Epithelial cell of proximal tubule (primary cell): ENCODE measurements around the gene JOSD2. TPM values are rescaled to one million over a fixed set of nuclear protein-coding genes. Genes with fewer than 3 reads are reported as not detected.

ENCODE experiments used
- DNase-seq: peaks from one replicate; pipeline ENCODE4 v3.0.0-alpha.2; 2011; ENCODE audit warnings: low read depth
- H3K4me3 ChIP-seq: 2 replicates; pipeline ENCODE4 v1.5.1; 2011; ENCODE audit warnings: low read depth, mild to moderate bottlenecking, low read length
- total RNA-seq: library from RNA; depleted of rRNA; stranded (reverse); fragments of >200 nt; gene quantifications from 2 replicates; pipeline ENCODE4 v1.2.3, GENCODE V29; 2015
- TF ChIP-seq, protein P1 (sequence below): conservative IDR thresholded peaks from 2 replicates; pipeline ENCODE4 v1.5.1; 2012; ENCODE audit warnings: low read depth, mild to moderate bottlenecking, low read length

The JOSD2 gene
- total RNA-seq, 1 donor from 2014 or later, result 16.1 TPM

DNA sequence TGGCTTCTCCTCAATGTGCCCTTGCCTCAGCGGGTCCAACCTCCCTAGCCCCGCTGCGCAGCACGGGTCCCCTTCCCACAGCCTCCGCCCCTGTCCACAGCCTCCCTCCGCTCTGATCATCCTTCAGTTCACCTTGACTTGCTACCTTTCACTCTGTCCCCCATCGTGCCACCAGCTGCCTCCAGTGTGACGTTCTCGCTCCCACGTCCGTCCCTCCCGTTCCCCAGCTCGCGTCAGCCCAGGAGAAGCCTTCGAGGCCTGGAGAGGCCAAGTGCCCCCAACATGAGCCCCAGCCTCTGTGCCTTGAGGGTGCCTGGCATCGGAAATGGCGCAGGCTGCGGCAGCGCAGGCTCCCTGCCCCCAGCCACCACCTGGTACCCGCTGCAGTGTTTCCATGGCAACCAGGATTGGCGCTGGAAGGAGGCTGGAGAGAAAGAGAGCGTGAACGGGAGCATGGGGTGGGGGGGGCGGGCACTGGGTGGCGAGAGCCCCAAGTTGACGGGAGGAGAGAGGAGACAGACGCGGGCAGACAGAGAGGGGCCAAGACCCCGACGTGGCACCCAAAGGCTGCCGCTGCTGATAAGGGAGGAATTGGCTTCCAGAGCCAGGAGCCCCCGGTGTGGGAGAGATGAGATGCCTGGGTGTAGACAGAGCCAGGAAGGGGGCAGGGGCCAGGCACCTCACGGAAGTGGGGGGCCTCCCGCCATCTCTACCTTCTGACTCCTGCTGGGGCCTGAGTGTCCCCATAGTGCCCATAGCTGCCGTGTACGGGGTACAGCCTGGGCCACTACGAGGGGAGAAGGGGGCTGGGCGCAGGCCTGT is 3.6 kb upstream of the JOSD2 start:
- DNase-seq, result no peak
- TF ChIP-seq, protein P1, sequence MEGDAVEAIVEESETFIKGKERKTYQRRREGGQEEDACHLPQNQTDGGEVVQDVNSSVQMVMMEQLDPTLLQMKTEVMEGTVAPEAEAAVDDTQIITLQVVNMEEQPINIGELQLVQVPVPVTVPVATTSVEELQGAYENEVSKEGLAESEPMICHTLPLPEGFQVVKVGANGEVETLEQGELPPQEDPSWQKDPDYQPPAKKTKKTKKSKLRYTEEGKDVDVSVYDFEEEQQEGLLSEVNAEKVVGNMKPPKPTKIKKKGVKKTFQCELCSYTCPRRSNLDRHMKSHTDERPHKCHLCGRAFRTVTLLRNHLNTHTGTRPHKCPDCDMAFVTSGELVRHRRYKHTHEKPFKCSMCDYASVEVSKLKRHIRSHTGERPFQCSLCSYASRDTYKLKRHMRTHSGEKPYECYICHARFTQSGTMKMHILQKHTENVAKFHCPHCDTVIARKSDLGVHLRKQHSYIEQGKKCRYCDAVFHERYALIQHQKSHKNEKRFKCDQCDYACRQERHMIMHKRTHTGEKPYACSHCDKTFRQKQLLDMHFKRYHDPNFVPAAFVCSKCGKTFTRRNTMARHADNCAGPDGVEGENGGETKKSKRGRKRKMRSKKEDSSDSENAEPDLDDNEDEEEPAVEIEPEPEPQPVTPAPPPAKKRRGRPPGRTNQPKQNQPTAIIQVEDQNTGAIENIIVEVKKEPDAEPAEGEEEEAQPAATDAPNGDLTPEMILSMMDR, result no peak
- H3K4me3 ChIP-seq, result no peak overlapping the region

GRCh38 chr19:50513746-50514345 is 2.9 kb upstream of the JOSD2 start, which contains the start of gene ASPDH:
ASPDH (minus strand) TSS chr19:50513913; CDS start chr19:50513823, 90 bp downstream.
- H3K4me3 ChIP-seq, result no peak within 1 kb of the TSS
- DNase-seq, result no peak
- TF ChIP-seq, protein P1, result no peak

DNA sequence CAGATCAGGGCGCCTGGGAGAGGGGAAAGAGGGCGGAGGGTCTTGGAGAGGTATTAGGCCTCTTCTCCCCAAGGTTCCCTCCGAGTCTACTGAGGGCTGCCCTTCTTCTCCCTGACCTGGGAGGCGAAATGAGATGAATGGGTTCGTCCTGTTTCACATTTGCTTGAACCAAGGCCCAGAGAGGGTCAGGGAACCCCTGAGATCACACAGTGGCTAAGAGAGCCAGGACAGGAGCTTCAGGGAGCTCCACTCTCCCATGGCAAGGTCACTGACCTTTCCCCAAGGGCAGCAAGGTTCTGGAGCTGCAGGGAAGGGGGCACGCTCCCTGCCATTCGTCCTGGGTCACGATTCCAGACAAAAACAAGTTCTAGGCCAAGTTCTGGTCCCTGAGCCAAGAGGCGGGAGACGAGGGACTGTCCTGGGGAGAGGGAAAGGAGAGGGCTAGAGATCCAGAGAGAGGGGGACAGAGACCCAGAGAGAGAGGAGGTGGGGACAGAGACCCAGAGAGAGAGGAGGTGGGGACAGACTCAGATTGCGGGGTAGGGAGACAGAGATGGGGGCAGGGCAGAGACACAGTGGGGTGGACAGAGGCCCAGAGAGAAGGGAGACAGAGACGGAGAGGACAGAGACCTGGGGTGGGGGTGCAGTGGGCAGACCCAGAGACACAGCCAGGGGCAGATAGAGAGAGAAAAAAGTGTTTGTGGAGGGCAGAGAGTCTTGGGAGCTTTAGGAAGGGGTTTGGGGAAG is 2.2 kb upstream of the JOSD2 start:
- TF ChIP-seq, protein P1, result no peak
- H3K4me3 ChIP-seq, result no peak overlapping the region
- no peak for DNase-seq

DNA sequence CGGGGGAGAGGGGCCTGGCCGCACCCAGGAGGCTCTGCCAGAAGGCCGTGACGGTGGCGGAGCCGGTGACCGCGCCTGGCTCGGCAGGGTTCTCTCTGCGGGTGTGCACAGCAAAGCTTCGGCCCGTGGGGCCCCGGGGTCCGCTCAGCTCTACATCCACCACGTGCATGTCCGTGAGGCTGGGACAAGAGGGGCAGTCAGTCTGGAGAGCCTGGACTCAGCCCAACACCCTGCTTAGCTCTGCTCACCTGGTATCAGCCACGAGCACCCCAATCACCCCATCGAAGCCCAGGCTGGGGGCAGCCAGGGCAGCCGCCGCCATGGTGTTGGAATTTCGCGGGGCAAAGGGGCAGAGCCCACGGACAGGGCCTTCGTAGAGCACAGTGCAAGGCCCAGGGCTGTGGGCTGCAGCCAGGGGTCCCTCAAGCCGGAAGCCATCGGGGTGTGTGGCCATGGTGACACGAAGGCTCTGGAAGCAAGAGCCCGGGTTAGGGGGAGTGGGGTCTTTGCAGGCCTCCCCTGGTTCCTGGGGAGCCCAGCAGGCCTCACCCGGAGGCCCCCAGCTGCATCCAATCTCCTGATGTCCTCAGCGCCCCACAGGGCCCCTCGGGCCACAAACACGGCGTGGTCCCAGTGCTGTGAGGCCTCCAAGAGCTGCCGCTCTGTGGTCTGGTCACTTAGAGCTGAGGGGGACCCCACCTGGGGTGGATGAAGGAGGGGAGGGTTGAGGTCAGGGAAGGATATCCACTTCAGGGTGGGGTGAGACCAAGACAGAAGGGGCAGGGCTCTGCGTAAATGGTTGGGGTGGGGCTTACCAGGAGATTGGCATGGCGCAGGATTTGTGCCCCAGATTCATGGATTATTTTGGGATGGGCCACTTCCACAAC is 1.4 kb upstream of the JOSD2 start:
- TF ChIP-seq, protein P1, result no peak
- no peak for DNase-seq
- H3K4me3 ChIP-seq, result peak overlapping the region; percentile 97

GRCh38 chr19:50510700-50511068 is 307 bp downstream of the JOSD2 start:
- DNase-seq, result no peak
- TF ChIP-seq, protein P1, result no peak
- peak overlapping the region; percentile 97 for H3K4me3 ChIP-seq

DNA sequence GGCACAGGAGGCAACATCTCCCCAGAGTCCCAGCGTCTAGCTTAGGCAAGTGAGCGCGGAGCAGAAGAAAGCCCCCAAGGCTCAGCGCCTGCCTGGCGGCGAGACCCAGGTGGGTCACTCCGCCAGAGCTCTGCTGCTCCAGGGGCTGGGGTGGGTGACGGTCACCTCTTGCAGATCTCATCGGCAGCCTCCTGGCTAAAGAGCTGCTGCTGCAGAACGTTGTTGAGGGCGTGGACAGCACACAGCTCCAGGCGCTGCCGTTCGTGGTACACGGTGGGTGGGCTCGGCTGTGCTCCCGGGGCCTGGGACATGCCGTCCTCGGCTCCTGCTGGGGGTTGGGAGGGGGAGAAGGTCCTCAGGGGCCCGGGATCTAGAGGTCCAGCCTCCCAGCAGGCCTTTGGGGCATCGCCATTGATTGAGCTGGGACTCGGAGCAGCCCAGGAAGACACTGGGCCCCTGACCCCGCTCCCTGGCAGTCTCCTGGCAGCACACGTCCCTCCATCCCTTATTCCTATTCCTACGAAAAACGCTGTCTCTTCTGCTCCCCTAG is 795 bp downstream of the JOSD2 start:
- H3K4me3 ChIP-seq, result peak overlapping the region; percentile 97
- TF ChIP-seq, protein P1, result no peak
- no peak for DNase-seq
